PFSK-1 (cell line): ENCODE data around the gene SLC36A1.

ENCODE experiments used
- FOXP2 ChIP-seq: optimal IDR thresholded peaks from 2 replicates; pipeline ENCODE3; 2011; ENCODE audit warnings: borderline replicate concordance, control low read depth, inconsistent platforms; ENCODE audit not compliant: insufficient read depth; ENCODE audit errors: extremely low read length, extremely low read depth
- POLR2AphosphoS5 ChIP-seq: IDR thresholded peaks from 2 replicates; pipeline ENCODE4 v1.6.1; 2012; ENCODE audit warnings: low read depth, mild to moderate bottlenecking, control low read depth, low read length, moderate library complexity
- SIN3A ChIP-seq: IDR thresholded peaks from 2 replicates; pipeline ENCODE4 v1.6.1; 2012; ENCODE audit warnings: mild to moderate bottlenecking, low read length, moderate library complexity, borderline replicate concordance; ENCODE audit not compliant: insufficient read depth
- TAF1 ChIP-seq: IDR thresholded peaks from 2 replicates; pipeline ENCODE4 v1.6.1; 2012; ENCODE audit warnings: low read length, control low read depth, borderline replicate concordance; ENCODE audit not compliant: insufficient read depth
- TF ChIP-seq, protein P1 (sequence below), 2 experiments: IDR thresholded peaks; 2 replicates each; pipeline versions ENCODE4 v1.6.1 to v1.8.0; 2011 to 2012; ENCODE audit warnings: low read depth in 2 of 2, low read length in 2 of 2, control low read depth in 1 of 2, inconsistent platforms in 1 of 2, mild to moderate bottlenecking in 1 of 2, moderate library complexity in 1 of 2; ENCODE audit not compliant: insufficient read depth in 1 of 2

Gene SLC36A1

GRCh38 chr5:151463137-151464029 lies 16.0 kb downstream of the SLC36A1 start:
- TF ChIP-seq FOXP2 (no peak), SIN3A (no peak), POLR2AphosphoS5 (no peak), TAF1 (no peak)
- TF ChIP-seq, protein P1, sequence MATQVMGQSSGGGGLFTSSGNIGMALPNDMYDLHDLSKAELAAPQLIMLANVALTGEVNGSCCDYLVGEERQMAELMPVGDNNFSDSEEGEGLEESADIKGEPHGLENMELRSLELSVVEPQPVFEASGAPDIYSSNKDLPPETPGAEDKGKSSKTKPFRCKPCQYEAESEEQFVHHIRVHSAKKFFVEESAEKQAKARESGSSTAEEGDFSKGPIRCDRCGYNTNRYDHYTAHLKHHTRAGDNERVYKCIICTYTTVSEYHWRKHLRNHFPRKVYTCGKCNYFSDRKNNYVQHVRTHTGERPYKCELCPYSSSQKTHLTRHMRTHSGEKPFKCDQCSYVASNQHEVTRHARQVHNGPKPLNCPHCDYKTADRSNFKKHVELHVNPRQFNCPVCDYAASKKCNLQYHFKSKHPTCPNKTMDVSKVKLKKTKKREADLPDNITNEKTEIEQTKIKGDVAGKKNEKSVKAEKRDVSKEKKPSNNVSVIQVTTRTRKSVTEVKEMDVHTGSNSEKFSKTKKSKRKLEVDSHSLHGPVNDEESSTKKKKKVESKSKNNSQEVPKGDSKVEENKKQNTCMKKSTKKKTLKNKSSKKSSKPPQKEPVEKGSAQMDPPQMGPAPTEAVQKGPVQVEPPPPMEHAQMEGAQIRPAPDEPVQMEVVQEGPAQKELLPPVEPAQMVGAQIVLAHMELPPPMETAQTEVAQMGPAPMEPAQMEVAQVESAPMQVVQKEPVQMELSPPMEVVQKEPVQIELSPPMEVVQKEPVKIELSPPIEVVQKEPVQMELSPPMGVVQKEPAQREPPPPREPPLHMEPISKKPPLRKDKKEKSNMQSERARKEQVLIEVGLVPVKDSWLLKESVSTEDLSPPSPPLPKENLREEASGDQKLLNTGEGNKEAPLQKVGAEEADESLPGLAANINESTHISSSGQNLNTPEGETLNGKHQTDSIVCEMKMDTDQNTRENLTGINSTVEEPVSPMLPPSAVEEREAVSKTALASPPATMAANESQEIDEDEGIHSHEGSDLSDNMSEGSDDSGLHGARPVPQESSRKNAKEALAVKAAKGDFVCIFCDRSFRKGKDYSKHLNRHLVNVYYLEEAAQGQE (IDR thresholded peaks at IDR 0.05; ENCODE audit: insufficient read depth in 1 of 2, low read depth in 2 of 2, low read length in 2 of 2) = no peak

DNA sequence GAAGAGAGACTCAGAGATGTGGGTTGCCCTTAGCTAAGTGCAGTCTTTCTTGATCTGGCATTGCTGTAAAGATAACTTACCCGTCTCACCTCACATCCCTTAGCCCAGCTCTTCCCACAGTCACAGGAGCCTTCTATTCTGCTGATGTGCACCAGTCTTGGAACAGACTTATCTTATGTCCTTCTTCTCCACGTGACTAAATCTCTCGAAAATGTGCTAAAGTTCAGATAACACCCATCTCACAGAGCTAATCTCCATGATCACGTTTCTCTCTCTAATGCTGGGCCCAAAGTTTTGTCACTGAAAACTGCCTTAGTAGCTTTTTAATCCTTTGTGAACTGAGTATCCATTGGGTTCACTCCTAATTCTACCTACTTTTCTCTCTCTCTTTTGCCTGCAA lies 16.7 kb downstream of the SLC36A1 start:
- TF ChIP-seq TAF1 = no peak
- TF ChIP-seq, protein P1 (IDR thresholded peaks at IDR 0.05; ENCODE audit: insufficient read depth in 1 of 2, low read depth in 2 of 2, low read length in 2 of 2) = no peak
- TF ChIP-seq SIN3A = no peak
- no peak for TF ChIP-seq FOXP2
- no peak for TF ChIP-seq POLR2AphosphoS5

DNA sequence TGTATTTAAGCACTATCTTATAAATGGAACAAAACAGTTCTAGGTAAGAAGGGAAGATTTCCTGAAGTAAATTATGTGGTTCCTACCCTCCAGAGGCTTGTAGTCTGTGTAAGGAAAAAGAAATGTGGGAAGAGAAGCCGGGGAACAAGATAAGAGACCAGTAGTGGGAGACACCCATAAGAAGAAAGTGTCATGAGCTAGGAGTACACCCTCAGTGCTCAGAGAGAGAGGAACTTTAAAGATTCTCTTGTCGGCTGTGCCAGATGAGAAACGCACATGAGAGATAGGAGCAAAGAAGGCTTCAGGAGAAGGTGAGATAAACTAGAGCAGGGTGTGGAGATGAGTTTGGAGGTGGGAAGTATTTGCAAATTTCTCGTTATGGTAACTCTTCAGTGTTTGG lies 18.1 kb downstream of the SLC36A1 start:
- TF ChIP-seq SIN3A = no peak
- TF ChIP-seq FOXP2 = no peak
- TF ChIP-seq, protein P1 (IDR thresholded peaks at IDR 0.05; ENCODE audit: insufficient read depth in 1 of 2, low read depth in 2 of 2, low read length in 2 of 2) = no peak
- TF ChIP-seq TAF1 = no peak
- TF ChIP-seq POLR2AphosphoS5 = no peak

DNA sequence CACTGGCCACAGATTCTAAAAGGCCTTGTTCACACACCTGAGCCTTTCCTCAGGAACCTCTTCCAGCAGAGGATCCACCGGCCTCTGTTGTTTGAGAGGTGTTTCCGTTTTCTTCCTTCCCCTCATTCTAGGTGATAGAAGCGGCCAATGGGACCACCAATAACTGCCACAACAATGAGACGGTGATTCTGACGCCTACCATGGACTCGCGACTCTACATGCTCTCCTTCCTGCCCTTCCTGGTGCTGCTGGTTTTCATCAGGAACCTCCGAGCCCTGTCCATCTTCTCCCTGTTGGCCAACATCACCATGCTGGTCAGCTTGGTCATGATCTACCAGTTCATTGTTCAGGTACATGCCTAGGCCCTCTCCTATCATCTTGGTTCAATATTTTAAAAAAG lies 20.2 kb downstream of the SLC36A1 start:
- no peak for TF ChIP-seq SIN3A
- TF ChIP-seq, protein P1 (IDR thresholded peaks at IDR 0.05; ENCODE audit: insufficient read depth in 1 of 2, low read depth in 2 of 2, low read length in 2 of 2) = no peak
- no peak for TF ChIP-seq POLR2AphosphoS5
- TF ChIP-seq TAF1 = no peak
- TF ChIP-seq FOXP2 = no peak
